Measurements from ENCODE around the gene KCNC3.

DNA sequence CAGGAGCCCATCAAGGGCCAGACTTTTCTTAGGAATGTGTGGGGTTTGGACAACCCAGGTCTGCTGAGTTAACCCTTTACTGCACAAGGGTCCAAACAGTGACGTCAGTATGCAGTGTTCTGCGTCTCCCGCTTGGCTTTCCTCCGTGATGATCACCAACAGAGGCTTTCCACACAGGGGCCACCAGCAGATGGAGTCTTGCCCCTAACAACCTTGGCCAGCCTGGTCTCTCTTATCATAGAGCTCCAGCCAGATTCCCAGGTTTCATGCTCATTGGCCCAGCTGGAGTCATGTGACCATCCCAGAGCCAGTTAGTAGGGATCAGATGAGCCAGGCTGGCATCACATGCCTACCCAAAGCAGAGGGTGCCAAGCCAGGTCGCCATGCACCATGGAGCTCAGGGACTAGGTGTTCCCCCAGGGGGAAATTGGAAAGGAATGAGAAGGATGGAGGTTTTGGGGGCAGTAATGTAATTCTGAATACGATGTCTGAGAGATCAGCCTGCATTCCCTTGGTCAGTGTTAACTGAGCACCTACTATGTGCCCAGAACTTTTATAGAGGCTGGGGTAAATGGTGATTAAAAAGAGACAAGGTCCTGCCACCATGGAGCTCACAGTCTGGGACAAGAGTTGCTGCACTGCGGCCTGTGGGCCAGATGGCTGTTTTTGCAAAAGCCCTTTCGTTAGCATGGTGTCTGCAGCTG lies 64.5 kb downstream of the KCNC3 start:
- TF ChIP-seq CTCF (IDR thresholded peaks at IDR 0.05) (no peak), EP300 (IDR thresholded peaks at IDR 0.05) (no peak)
